ENCODE measurements around the gene KCNE1.
"Not testable (repeated sequence)": the region's sequence is repeated elsewhere in the genome, so short reads cannot be mapped to it uniquely, and the experiment has no call there.

The KCNE1 gene

GRCh38 chr21:34557261-34557660, 45.3 kb upstream of the KCNE1 start:
- Histone ChIP-seq H3K4me2 (ENCODE audit: insufficient read depth, low read length) (no peak overlapping the region), H3K27ac (ENCODE audit: low read length) (no peak overlapping the region), H4K20me1 (ENCODE audit: insufficient read depth, low read length) (no peaks in the 10 kb centered on the region)

GRCh38 chr21:34554670-34555069, 42.7 kb upstream of the KCNE1 start:
- not testable (repeated sequence) for H3K4me1 ChIP-seq (ENCODE audit: insufficient read depth, low read length); H3K9ac ChIP-seq (ENCODE audit: low read depth, low read length); H3K36me3 ChIP-seq (ENCODE audit: insufficient read depth, low read length); DNase-seq; H3K4me2 ChIP-seq (ENCODE audit: insufficient read depth, low read length); H2AFZ ChIP-seq (ENCODE audit: low read depth, low read length); H3K4me3 ChIP-seq (ENCODE audit: low read depth in 1 of 2, low read length in 2 of 2); H3K27me3 ChIP-seq (ENCODE audit: insufficient read depth, low read length, poor library complexity); H4K20me1 ChIP-seq (ENCODE audit: insufficient read depth, low read length); H3K9me3 ChIP-seq (ENCODE audit: insufficient read depth, low read length, severe bottlenecking); ATAC-seq (ENCODE audit: insufficient read depth, low read depth); H3K27ac ChIP-seq (ENCODE audit: low read length)
- peaks cover 12% of the 10 kb centered on the region; the same call in 1 of the 2 replicates for H3K79me2 ChIP-seq (ENCODE audit: insufficient read depth, low read length)

More at GRCh38 chr21:34557261-34557660, 45.3 kb upstream of the KCNE1 start:
- no peaks in the 10 kb centered on the region for H3K4me1 ChIP-seq (ENCODE audit: insufficient read depth, low read length)
- H3K4me3 ChIP-seq (ENCODE audit: low read depth in 1 of 2, low read length in 2 of 2): no peak overlapping the region
- peaks cover 4% of the 10 kb centered on the region; the same call in 1 of the 2 replicates for H3K36me3 ChIP-seq (ENCODE audit: insufficient read depth, low read length)
- TF ChIP-seq CTCF (IDR thresholded peaks at IDR 0.05; ENCODE audit: borderline replicate concordance, extremely low read depth, low read length, poor library complexity, severe bottlenecking): no peak
- no peak for TF ChIP-seq EZH2 (IDR thresholded peaks at IDR 0.05; ENCODE audit: borderline replicate concordance, low read depth, low read length, severe bottlenecking)
- H3K27me3 ChIP-seq (ENCODE audit: insufficient read depth, low read length, poor library complexity): no peaks in the 10 kb centered on the region
- no peak overlapping the region for H3K9ac ChIP-seq (ENCODE audit: low read depth, low read length)
- peaks cover 10% of the 10 kb centered on the region; the same call in 1 of the 2 replicates for H3K79me2 ChIP-seq (ENCODE audit: insufficient read depth, low read length)
- no peak for DNase-seq
- H3K9me3 ChIP-seq (ENCODE audit: insufficient read depth, low read length, severe bottlenecking): no peaks in the 10 kb centered on the region
- no peak overlapping the region for H2AFZ ChIP-seq (ENCODE audit: low read depth, low read length)
- ATAC-seq (ENCODE audit: insufficient read depth, low read depth): no peak

- DNase-seq (no peak), ATAC-seq (ENCODE audit: insufficient read depth, low read depth) (no peak)
- H2AFZ ChIP-seq (ENCODE audit: low read depth, low read length): no peak overlapping the region
- no peak overlapping the region for H3K9ac ChIP-seq (ENCODE audit: low read depth, low read length)
- peaks cover under 1% of the 10 kb centered on the region; the same call in 1 of the 2 replicates for H3K36me3 ChIP-seq (ENCODE audit: insufficient read depth, low read length)
- no peak overlapping the region for H3K4me2 ChIP-seq (ENCODE audit: insufficient read depth, low read length)
- no peak overlapping the region for H3K4me3 ChIP-seq (ENCODE audit: low read depth in 1 of 2, low read length in 2 of 2)
- no peak overlapping the region for H3K27ac ChIP-seq (ENCODE audit: low read length)
- H3K27me3 ChIP-seq (ENCODE audit: insufficient read depth, low read length, poor library complexity): no peaks in the 10 kb centered on the region
- H4K20me1 ChIP-seq (ENCODE audit: insufficient read depth, low read length): no peaks in the 10 kb centered on the region
- H3K9me3 ChIP-seq (ENCODE audit: insufficient read depth, low read length, severe bottlenecking): no peaks in the 10 kb centered on the region
- TF ChIP-seq EZH2 (IDR thresholded peaks at IDR 0.05; ENCODE audit: borderline replicate concordance, low read depth, low read length, severe bottlenecking) (no peak), CTCF (IDR thresholded peaks at IDR 0.05; ENCODE audit: borderline replicate concordance, extremely low read depth, low read length, poor library complexity, severe bottlenecking) (no peak)
- H3K4me1 ChIP-seq (ENCODE audit: insufficient read depth, low read length): no peaks in the 10 kb centered on the region
- H3K79me2 ChIP-seq (ENCODE audit: insufficient read depth, low read length): peaks cover 12% of the 10 kb centered on the region; the same call in 1 of the 2 replicates
These were observed 42.2 kb upstream of the KCNE1 start for GRCh38 chr21:34554227-34554626.

- Histone ChIP-seq H2AFZ (ENCODE audit: low read depth, low read length) (no peak overlapping the region), H3K4me3 (ENCODE audit: low read depth in 1 of 2, low read length in 2 of 2) (no peak overlapping the region), H3K27ac (ENCODE audit: low read length) (no peak overlapping the region), H3K9ac (ENCODE audit: low read depth, low read length) (no peak overlapping the region), H3K27me3 (ENCODE audit: insufficient read depth, low read length, poor library complexity) (no peaks in the 10 kb centered on the region), H3K79me2 (ENCODE audit: insufficient read depth, low read length) (peaks cover 12% of the 10 kb centered on the region; the same call in 1 of the 2 replicates), H3K4me1 (ENCODE audit: insufficient read depth, low read length) (no peaks in the 10 kb centered on the region), H3K36me3 (ENCODE audit: insufficient read depth, low read length) (no peaks in the 10 kb centered on the region), H4K20me1 (ENCODE audit: insufficient read depth, low read length) (no peaks in the 10 kb centered on the region), H3K4me2 (ENCODE audit: insufficient read depth, low read length) (no peak overlapping the region), H3K9me3 (ENCODE audit: insufficient read depth, low read length, severe bottlenecking) (no peaks in the 10 kb centered on the region)
- DNase-seq: no peak
- TF ChIP-seq CTCF (IDR thresholded peaks at IDR 0.05; ENCODE audit: borderline replicate concordance, extremely low read depth, low read length, poor library complexity, severe bottlenecking) (no peak), EZH2 (IDR thresholded peaks at IDR 0.05; ENCODE audit: borderline replicate concordance, low read depth, low read length, severe bottlenecking) (no peak)
- ATAC-seq (ENCODE audit: insufficient read depth, low read depth): no peak
These were observed 41.3 kb upstream of the KCNE1 start for GRCh38 chr21:34553151-34553952.

Measured in DND-41 (cell line).